HepG2 (cell line): Measurements from ENCODE around the gene KHNYN. TPM values are rescaled to one million over a fixed set of nuclear protein-coding genes. Genes with fewer than 3 reads are reported as not detected.
A peak's percentile ranks its signal among the peaks of the same experiment; 100 is the strongest.

Experiments
- CC2D1A ChIP-seq: sonication (generic); formaldehyde crosslinking; IDR thresholded peaks from 2 replicates; pipeline ENCODE4 v1.8.1; 2023; ENCODE audit warnings: mild to moderate bottlenecking, missing genetic modification reagents
- DNMT1 ChIP-seq: sonication (generic); formaldehyde crosslinking; IDR thresholded peaks from 2 replicates; pipeline ENCODE4 v1.5.1; 2020; ENCODE audit warnings: mild to moderate bottlenecking, missing genetic modification reagents
- IKZF1 ChIP-seq: fragments of 450-650 bp; IDR thresholded peaks from 2 replicates; pipeline ENCODE4 v1.7.1; 2016
- MED1 ChIP-seq: sonication (generic); formaldehyde crosslinking; IDR thresholded peaks from 2 replicates; pipeline ENCODE4 v1.4.0; 2020; ENCODE audit warnings: missing genetic modification reagents
- NFE2L1 ChIP-seq: sonication (generic); formaldehyde crosslinking; IDR thresholded peaks from 2 replicates; pipeline ENCODE4 v1.4.0; 2020; ENCODE audit warnings: missing genetic modification reagents, mild to moderate bottlenecking, borderline replicate concordance
- RBM39 ChIP-seq: fragments of 200-400 bp; formaldehyde crosslinking; IDR thresholded peaks from one replicate; pipeline ENCODE4 v1.6.1; 2018; ENCODE audit warnings: antibody characterized with exemption, mild to moderate bottlenecking, low read depth, low read length; ENCODE audit not compliant: poor library complexity, severe bottlenecking
- SMC3 ChIP-seq: IDR thresholded peaks from 2 replicates; pipeline ENCODE4 v1.6.1; 2011; ENCODE audit warnings: low read length, improper control_type of control experiment
- SP140L ChIP-seq: sonication (generic); formaldehyde crosslinking; IDR thresholded peaks from 2 replicates; pipeline ENCODE4 v1.4.0; 2020; ENCODE audit warnings: missing genetic modification reagents, borderline replicate concordance
- XRCC5 ChIP-seq: fragments of 200-400 bp; formaldehyde crosslinking; optimal IDR thresholded peaks from 2 replicates; pipeline ENCODE3; 2017; ENCODE audit warnings: mild to moderate bottlenecking, low read length
- ZNF253 ChIP-seq: sonication (generic); formaldehyde crosslinking; IDR thresholded peaks from 2 replicates; pipeline ENCODE4 v1.8.0; 2022; ENCODE audit warnings: mild to moderate bottlenecking, missing genetic modification reagents, borderline replicate concordance
- ZNF563 ChIP-seq: sonication (generic); formaldehyde crosslinking; IDR thresholded peaks from 2 replicates; pipeline ENCODE4 v1.8.0; 2022; ENCODE audit warnings: mild to moderate bottlenecking, moderate library complexity, missing genetic modification reagents
- ZSCAN20 ChIP-seq: sonication (generic); formaldehyde crosslinking; IDR thresholded peaks from 2 replicates; pipeline ENCODE4 v1.4.0; 2020; ENCODE audit warnings: missing genetic modification reagents, mild to moderate bottlenecking, borderline replicate concordance
- polyA plus RNA-seq, 8 experiments: library from polyadenylated mRNA; depleted of rRNA in 3 of 8; stranded (reverse) in 7 of 8; unstranded in 1 of 8; fragments of >200 nt; fragmentation: Illumina TruSeq in 4 of 8; extraction: Trizol in 4 of 8; gene quantifications; 2 replicates each; pipeline versions ENCODE4 v1.2.1 to v1.2.3, GENCODE V29; 2011 to 2016; ENCODE audit warnings: low read depth in 4 of 8, missing spikeins in 1 of 8, mixed read lengths in 1 of 8; ENCODE audit not compliant: insufficient read depth in 1 of 8
- total RNA-seq, 5 experiments: library from RNA; depleted of rRNA; stranded (reverse); fragments of >200 nt; fragmentation: Illumina TruSeq; extraction: Trizol; gene quantifications; 2 replicates each; pipeline ENCODE4 v1.2.3, GENCODE V29; 2016; ENCODE audit warnings: low read depth in 1 of 5
- TF ChIP-seq, protein P1 (sequence below): sonication (generic); formaldehyde crosslinking; IDR thresholded peaks from 2 replicates; pipeline ENCODE4 v1.9.0; 2021; ENCODE audit warnings: missing genetic modification reagents, mild to moderate bottlenecking, borderline replicate concordance
- TF ChIP-seq, protein P2 (sequence below): sonication (generic); formaldehyde crosslinking; IDR thresholded peaks from 2 replicates; pipeline ENCODE4 v1.8.1; 2023; ENCODE audit warnings: mild to moderate bottlenecking, inconsistent platforms, moderate library complexity, missing genetic modification reagents, borderline replicate concordance
- TF ChIP-seq, protein P3 (sequence below): sonication (generic); formaldehyde crosslinking; IDR thresholded peaks from 2 replicates; pipeline ENCODE4 v1.8.1; 2023; ENCODE audit warnings: mild to moderate bottlenecking, moderate library complexity, missing genetic modification reagents
- TF ChIP-seq, protein P4 (sequence below): sonication (generic); formaldehyde crosslinking; IDR thresholded peaks from 2 replicates; pipeline ENCODE4; 2020; ENCODE audit warnings: missing genetic modification reagents, mild to moderate bottlenecking, borderline replicate concordance
- TF ChIP-seq, protein P5 (sequence below): IDR thresholded peaks from 2 replicates; pipeline ENCODE4 v1.4.0; 2020; ENCODE audit warnings: mild to moderate bottlenecking, missing genetic modification reagents

Gene KHNYN
- total and polyA plus RNA-seq, 2 of the 13 experiments (the other 11 are each of a cell fraction or from before 2014, with no cell fraction given), result 52.8 to 75.7 TPM

DNA sequence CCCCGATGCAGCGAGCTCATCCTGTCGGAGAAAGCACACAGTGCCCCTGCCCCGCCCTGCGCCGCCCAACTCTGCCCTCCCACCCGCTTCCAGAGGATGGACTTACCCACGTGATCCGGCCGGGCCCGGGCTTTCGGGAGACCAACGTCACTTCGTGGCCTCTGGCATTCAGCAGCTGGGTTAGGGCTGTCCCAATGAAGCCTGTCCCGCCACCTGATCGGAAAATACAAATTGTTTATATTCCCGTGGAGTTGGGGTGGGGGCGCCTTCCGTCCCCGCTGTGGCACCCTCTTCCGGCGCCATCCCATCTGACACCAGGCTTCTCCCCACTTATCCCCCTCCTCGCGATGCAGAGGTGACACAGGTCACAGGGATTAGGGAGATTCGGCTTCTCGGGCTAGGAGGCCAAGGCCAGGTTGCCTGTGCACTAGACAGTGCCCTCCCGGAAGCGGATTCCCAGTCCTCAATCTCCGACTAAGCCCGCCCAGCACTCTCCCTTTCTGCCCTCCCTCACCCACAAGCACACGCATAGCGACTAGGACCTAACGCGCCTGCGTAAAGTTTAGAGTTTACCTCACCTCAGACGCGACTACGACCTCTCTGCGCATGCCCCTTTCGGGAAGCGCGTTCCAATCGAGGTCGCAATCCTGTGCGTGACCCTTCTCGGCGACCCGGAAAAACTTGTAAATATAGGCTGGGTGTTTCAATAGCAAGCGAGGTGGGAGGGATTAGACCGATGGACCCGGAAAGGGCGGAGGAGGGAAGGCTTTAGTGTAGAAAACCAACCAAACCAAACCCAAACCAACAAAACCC is 12.7 kb downstream of the KHNYN start, which contains the start of gene SDR39U1 (continued):
- TF ChIP-seq, protein P1, sequence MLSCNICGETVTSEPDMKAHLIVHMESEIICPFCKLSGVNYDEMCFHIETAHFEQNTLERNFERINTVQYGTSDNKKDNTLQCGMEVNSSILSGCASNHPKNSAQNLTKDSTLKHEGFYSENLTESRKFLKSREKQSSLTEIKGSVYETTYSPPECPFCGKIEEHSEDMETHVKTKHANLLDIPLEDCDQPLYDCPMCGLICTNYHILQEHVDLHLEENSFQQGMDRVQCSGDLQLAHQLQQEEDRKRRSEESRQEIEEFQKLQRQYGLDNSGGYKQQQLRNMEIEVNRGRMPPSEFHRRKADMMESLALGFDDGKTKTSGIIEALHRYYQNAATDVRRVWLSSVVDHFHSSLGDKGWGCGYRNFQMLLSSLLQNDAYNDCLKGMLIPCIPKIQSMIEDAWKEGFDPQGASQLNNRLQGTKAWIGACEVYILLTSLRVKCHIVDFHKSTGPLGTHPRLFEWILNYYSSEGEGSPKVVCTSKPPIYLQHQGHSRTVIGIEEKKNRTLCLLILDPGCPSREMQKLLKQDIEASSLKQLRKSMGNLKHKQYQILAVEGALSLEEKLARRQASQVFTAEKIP (CRISPR knock-in tag), result no peak
- TF ChIP-seq SMC3 (no peak), ZNF563 (CRISPR knock-in tag) (peak; percentile 98), IKZF1 (no peak), SP140L (CRISPR knock-in tag) (no peak; the same call in 1 of the 2 replicates), DNMT1 (CRISPR knock-in tag) (peak; percentile 87; the same call in 1 of the 2 replicates), MED1 (CRISPR knock-in tag) (peak; percentile 75), ZSCAN20 (CRISPR knock-in tag) (peak; percentile 98; the same call in 1 of the 2 replicates), XRCC5 (peak; percentile 96), ZNF253 (CRISPR knock-in tag) (0 out of 2 replicates have a peak, but pooled peaks have one; percentile 12), RBM39 (peak; percentile 99), CC2D1A (CRISPR knock-in tag) (peak; percentile 97), NFE2L1 (CRISPR knock-in tag) (peak; percentile 76; the same call in 1 of the 2 replicates)
- TF ChIP-seq, protein P2, sequence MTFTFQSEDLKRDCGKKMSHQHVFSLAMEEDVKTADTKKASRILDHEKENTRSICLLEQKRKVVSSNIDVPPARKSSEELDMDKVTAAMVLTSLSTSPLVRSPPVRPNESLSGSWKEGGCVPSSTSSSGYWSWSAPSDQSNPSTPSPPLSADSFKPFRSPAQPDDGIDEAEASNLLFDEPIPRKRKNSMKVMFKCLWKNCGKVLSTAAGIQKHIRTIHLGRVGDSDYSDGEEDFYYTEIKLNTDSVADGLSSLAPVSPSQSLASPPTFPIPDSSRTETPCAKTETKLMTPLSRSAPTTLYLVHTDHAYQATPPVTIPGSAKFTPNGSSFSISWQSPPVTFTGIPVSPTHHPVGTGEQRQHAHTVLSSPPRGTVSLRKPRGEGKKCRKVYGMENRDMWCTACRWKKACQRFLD, result peak; percentile 98
- TF ChIP-seq, protein P3, sequence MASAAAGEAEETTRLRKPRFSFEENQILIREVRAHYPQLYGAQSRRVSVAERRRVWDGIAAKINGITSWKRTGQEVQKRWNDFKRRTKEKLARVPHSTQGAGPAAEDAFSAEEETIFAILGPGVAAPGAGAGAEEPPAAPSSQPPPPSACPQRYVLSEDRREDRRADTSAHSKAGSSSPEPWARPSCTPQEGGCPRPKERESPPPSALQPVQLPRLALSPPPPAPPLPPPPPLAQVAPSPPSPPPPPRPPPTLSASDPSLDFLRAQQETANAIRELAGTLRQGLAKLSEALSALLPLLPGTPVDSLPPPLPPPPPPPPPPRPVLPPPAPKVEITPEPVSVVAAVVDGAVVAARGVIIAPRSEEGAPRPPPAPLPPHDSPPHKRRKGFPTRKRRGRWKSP (CRISPR knock-in tag), result peak; percentile 92
- TF ChIP-seq, protein P4, sequence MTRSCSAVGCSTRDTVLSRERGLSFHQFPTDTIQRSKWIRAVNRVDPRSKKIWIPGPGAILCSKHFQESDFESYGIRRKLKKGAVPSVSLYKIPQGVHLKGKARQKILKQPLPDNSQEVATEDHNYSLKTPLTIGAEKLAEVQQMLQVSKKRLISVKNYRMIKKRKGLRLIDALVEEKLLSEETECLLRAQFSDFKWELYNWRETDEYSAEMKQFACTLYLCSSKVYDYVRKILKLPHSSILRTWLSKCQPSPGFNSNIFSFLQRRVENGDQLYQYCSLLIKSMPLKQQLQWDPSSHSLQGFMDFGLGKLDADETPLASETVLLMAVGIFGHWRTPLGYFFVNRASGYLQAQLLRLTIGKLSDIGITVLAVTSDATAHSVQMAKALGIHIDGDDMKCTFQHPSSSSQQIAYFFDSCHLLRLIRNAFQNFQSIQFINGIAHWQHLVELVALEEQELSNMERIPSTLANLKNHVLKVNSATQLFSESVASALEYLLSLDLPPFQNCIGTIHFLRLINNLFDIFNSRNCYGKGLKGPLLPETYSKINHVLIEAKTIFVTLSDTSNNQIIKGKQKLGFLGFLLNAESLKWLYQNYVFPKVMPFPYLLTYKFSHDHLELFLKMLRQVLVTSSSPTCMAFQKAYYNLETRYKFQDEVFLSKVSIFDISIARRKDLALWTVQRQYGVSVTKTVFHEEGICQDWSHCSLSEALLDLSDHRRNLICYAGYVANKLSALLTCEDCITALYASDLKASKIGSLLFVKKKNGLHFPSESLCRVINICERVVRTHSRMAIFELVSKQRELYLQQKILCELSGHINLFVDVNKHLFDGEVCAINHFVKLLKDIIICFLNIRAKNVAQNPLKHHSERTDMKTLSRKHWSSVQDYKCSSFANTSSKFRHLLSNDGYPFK (CRISPR knock-in tag), result peak; percentile 98
- TF ChIP-seq, protein P5, sequence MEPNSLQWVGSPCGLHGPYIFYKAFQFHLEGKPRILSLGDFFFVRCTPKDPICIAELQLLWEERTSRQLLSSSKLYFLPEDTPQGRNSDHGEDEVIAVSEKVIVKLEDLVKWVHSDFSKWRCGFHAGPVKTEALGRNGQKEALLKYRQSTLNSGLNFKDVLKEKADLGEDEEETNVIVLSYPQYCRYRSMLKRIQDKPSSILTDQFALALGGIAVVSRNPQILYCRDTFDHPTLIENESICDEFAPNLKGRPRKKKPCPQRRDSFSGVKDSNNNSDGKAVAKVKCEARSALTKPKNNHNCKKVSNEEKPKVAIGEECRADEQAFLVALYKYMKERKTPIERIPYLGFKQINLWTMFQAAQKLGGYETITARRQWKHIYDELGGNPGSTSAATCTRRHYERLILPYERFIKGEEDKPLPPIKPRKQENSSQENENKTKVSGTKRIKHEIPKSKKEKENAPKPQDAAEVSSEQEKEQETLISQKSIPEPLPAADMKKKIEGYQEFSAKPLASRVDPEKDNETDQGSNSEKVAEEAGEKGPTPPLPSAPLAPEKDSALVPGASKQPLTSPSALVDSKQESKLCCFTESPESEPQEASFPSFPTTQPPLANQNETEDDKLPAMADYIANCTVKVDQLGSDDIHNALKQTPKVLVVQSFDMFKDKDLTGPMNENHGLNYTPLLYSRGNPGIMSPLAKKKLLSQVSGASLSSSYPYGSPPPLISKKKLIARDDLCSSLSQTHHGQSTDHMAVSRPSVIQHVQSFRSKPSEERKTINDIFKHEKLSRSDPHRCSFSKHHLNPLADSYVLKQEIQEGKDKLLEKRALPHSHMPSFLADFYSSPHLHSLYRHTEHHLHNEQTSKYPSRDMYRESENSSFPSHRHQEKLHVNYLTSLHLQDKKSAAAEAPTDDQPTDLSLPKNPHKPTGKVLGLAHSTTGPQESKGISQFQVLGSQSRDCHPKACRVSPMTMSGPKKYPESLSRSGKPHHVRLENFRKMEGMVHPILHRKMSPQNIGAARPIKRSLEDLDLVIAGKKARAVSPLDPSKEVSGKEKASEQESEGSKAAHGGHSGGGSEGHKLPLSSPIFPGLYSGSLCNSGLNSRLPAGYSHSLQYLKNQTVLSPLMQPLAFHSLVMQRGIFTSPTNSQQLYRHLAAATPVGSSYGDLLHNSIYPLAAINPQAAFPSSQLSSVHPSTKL (CRISPR knock-in tag), result peak; percentile 71
